Activated CD8-positive, alpha-beta T cell treated with anti-CD3 and anti-CD28 coated beads, Interleukin-2, amount 10 ng/mL, durations not matched to agents 7 days and 5 days (primary cell): ENCODE measurements around the gene GNS. TPM values are rescaled to one million over a fixed set of nuclear protein-coding genes. Genes with fewer than 3 reads are reported as not detected.

ENCODE experiments used
- ATAC-seq: fragments of 150-1000 bp; cut with Tn5 transposase; one replicate; pipeline ENCODE4 v1.10.0; 2021; ENCODE audit warnings: moderate library complexity
- CTCF ChIA-PET: fragments of 350-600 bp; sonication (Branson Sonifier 250); formaldehyde crosslinking; loops from one replicate; lab custom pipeline; 2021; ENCODE audit warnings: antibody characterized with exemption; lab: Charles Lee
- POLR2A ChIA-PET: fragments of 350-600 bp; sonication (Branson Sonifier 250); formaldehyde crosslinking; loops from one replicate; lab custom pipeline; 2021; ENCODE audit warnings: antibody characterized with exemption; lab: Charles Lee
- DNase-seq: peaks from one replicate; pipeline ENCODE4 v3.0.0-alpha.2; 2020
- H3K27ac Mint-ChIP-seq: one replicate; pipeline ENCODE4 v1.8.0; 2021; ENCODE audit warnings: mild to moderate bottlenecking, mixed read lengths
- H3K27me3 Mint-ChIP-seq: one replicate; pipeline ENCODE4 v1.8.0; 2021; ENCODE audit warnings: low read depth, mixed read lengths
- H3K36me3 Mint-ChIP-seq: one replicate; pipeline ENCODE4 v1.8.0; 2021; ENCODE audit warnings: low read depth, mixed read lengths
- H3K4me1 Mint-ChIP-seq: one replicate; pipeline ENCODE4 v1.8.0; 2021; ENCODE audit warnings: low read depth, mixed read lengths
- H3K4me3 Mint-ChIP-seq: one replicate; pipeline ENCODE4 v1.8.0; 2021; ENCODE audit warnings: mild to moderate bottlenecking, mixed read lengths
- H3K9me3 Mint-ChIP-seq: one replicate; pipeline ENCODE4 v1.8.0; 2022; ENCODE audit warnings: mixed read lengths; ENCODE audit not compliant: insufficient read depth
- total RNA-seq, 2 experiments: library from RNA; stranded (reverse); gene quantifications; one replicate each; pipeline ENCODE4 v1.2.3, GENCODE V29; 2021

The GNS gene
- total RNA-seq, 2 experiments from 2014 or later, result 22.1 to 23.2 TPM

- no peak overlapping the region for H3K4me3 Mint-ChIP-seq
- H3K4me1 Mint-ChIP-seq, result peaks cover 2% of the 10 kb centered on the region
- DNase-seq (no peak), ATAC-seq (no peak)
- no peaks in the 10 kb centered on the region for H3K27me3 Mint-ChIP-seq
- no peak overlapping the region for H3K27ac Mint-ChIP-seq
- peaks cover 48% of the 10 kb centered on the region for H3K36me3 Mint-ChIP-seq
- ChIA-PET CTCF (interaction anchor here (1.3 to 1.7 kb wide), 2 partner anchors 11 to 197 kb away, joined by 3 to 6 read pairs; no protein-coding TSS in a partner anchor), POLR2A (no interaction called here)
- no peaks in the 10 kb centered on the region for H3K9me3 Mint-ChIP-seq
These were observed 12.5 kb downstream of the GNS start for GRCh38 chr12:64746663-64747062.

GRCh38 chr12:64745980-64746379, 13.2 kb downstream of the GNS start:
- ATAC-seq (no peak), DNase-seq (no peak)
- no peaks in the 10 kb centered on the region for H3K27me3 Mint-ChIP-seq
- CTCF ChIA-PET, result interaction anchor here (1.3 to 1.7 kb wide), 3 partner anchors 10 to 197 kb away, joined by 3 to 6 read pairs (median 5); no protein-coding TSS in a partner anchor
- no peak overlapping the region for H3K27ac Mint-ChIP-seq
- no peak overlapping the region for H3K4me3 Mint-ChIP-seq
- peaks cover 51% of the 10 kb centered on the region for H3K36me3 Mint-ChIP-seq
- no peaks in the 10 kb centered on the region for H3K9me3 Mint-ChIP-seq
- H3K4me1 Mint-ChIP-seq, result peaks cover 2% of the 10 kb centered on the region
- POLR2A ChIA-PET, result no interaction called here

- ATAC-seq, result no peak
- CTCF ChIA-PET, result interaction anchor here (1.6 to 1.7 kb wide), 2 partner anchors 9 to 51 kb away, joined by 5 to 6 read pairs; no protein-coding TSS in a partner anchor
- Mint-ChIP-seq H3K27me3 (no peaks in the 10 kb centered on the region), H3K4me3 (no peak overlapping the region), H3K4me1 (peaks cover 2% of the 10 kb centered on the region), H3K27ac (no peak overlapping the region), H3K9me3 (no peaks in the 10 kb centered on the region), H3K36me3 (peaks cover 50% of the 10 kb centered on the region)
- DNase-seq, result no peak
- POLR2A ChIA-PET, result no interaction called here
These were observed 13.9 kb downstream of the GNS start for GRCh38 chr12:64745259-64745807.

- POLR2A ChIA-PET, result no interaction called here
- H3K27me3 Mint-ChIP-seq, result no peaks in the 10 kb centered on the region
- H3K36me3 Mint-ChIP-seq, result peaks cover 56% of the 10 kb centered on the region
- CTCF ChIA-PET, result interaction anchor here (1.4 to 1.6 kb wide), 2 partner anchors 30 to 52 kb away, joined by 4 to 5 read pairs; no protein-coding TSS in a partner anchor
- no peak overlapping the region for H3K27ac Mint-ChIP-seq
- DNase-seq (no peak), ATAC-seq (no peak)
- no peaks in the 10 kb centered on the region for H3K9me3 Mint-ChIP-seq
- H3K4me3 Mint-ChIP-seq, result no peak overlapping the region
- H3K4me1 Mint-ChIP-seq, result peaks cover 2% of the 10 kb centered on the region
These were observed 14.6 kb downstream of the GNS start for GRCh38 chr12:64744422-64745258.

- H3K27ac Mint-ChIP-seq, result no peak overlapping the region
- no peaks in the 10 kb centered on the region for H3K27me3 Mint-ChIP-seq
- no peak for DNase-seq
- ATAC-seq, result no peak
- H3K9me3 Mint-ChIP-seq, result no peaks in the 10 kb centered on the region
- no peak overlapping the region for H3K4me3 Mint-ChIP-seq
- ChIA-PET POLR2A (no interaction called here), CTCF (interaction anchor here (0.8 to 1.4 kb wide), 2 partner anchors 28 to 77 kb away, joined by 3 to 4 read pairs; no protein-coding TSS in a partner anchor)
- H3K36me3 Mint-ChIP-seq, result peaks cover 62% of the 10 kb centered on the region
- peaks cover 4% of the 10 kb centered on the region for H3K4me1 Mint-ChIP-seq
These were observed 16.0 kb downstream of the GNS start for GRCh38 chr12:64743206-64743605.

- Mint-ChIP-seq H3K36me3 (peaks cover 62% of the 10 kb centered on the region), H3K4me3 (no peak overlapping the region), H3K27ac (no peak overlapping the region), H3K4me1 (peaks cover 10% of the 10 kb centered on the region), H3K27me3 (no peaks in the 10 kb centered on the region), H3K9me3 (no peaks in the 10 kb centered on the region)
- POLR2A ChIA-PET, result no interaction called here
- no peak for DNase-seq
- CTCF ChIA-PET, result no interaction called here
- no peak for ATAC-seq
These were observed 16.8 kb downstream of the GNS start for GRCh38 chr12:64742416-64742815.

- ChIA-PET CTCF (interaction anchor here (1.3 kb wide), 1 partner anchor 17 kb away, joined by 4 read pairs; no protein-coding TSS in a partner anchor), POLR2A (no interaction called here)
- H3K27me3 Mint-ChIP-seq, result no peaks in the 10 kb centered on the region
- DNase-seq (no peak), ATAC-seq (no peak)
- no peaks in the 10 kb centered on the region for H3K9me3 Mint-ChIP-seq
- H3K4me3 Mint-ChIP-seq, result no peak overlapping the region
- H3K4me1 Mint-ChIP-seq, result peaks cover 21% of the 10 kb centered on the region
- no peak overlapping the region for H3K27ac Mint-ChIP-seq
- peaks cover 76% of the 10 kb centered on the region for H3K36me3 Mint-ChIP-seq
These were observed 18.6 kb downstream of the GNS start for GRCh38 chr12:64740646-64741045.

GRCh38 chr12:64739778-64740177, 19.4 kb downstream of the GNS start:
- Mint-ChIP-seq H3K27me3 (no peaks in the 10 kb centered on the region), H3K4me3 (no peak overlapping the region), H3K36me3 (peaks cover 71% of the 10 kb centered on the region), H3K27ac (no peak overlapping the region), H3K9me3 (no peaks in the 10 kb centered on the region), H3K4me1 (peaks cover 19% of the 10 kb centered on the region)
- DNase-seq (no peak), ATAC-seq (no peak)
- ChIA-PET POLR2A (no interaction called here), CTCF (interaction anchor here (0.6 to 1.3 kb wide), 2 partner anchors 16 to 205 kb away, joined by 3 to 4 read pairs; no protein-coding TSS in a partner anchor)

- peaks cover 19% of the 10 kb centered on the region for H3K4me1 Mint-ChIP-seq
- no peak overlapping the region for H3K4me3 Mint-ChIP-seq
- DNase-seq (peak; percentile 49), ATAC-seq (peak; percentile 47)
- peak overlapping the region; percentile 79 for H3K27ac Mint-ChIP-seq
- ChIA-PET POLR2A (no interaction called here), CTCF (interaction anchor here (1.6 kb wide), 1 partner anchor 14 kb away, joined by 4 read pairs; no protein-coding TSS in a partner anchor)
- H3K9me3 Mint-ChIP-seq, result no peaks in the 10 kb centered on the region
- H3K36me3 Mint-ChIP-seq, result peaks cover 54% of the 10 kb centered on the region
- H3K27me3 Mint-ChIP-seq, result no peaks in the 10 kb centered on the region
These were observed 21.7 kb downstream of the GNS start for GRCh38 chr12:64737539-64737938.

- H3K4me1 Mint-ChIP-seq, result peaks cover 19% of the 10 kb centered on the region
- H3K27me3 Mint-ChIP-seq, result no peaks in the 10 kb centered on the region
- ATAC-seq (no peak), DNase-seq (no peak)
- POLR2A ChIA-PET, result no interaction called here
- H3K9me3 Mint-ChIP-seq, result no peaks in the 10 kb centered on the region
- no peak overlapping the region for H3K27ac Mint-ChIP-seq
- CTCF ChIA-PET, result interaction anchor here (1.6 to 2.5 kb wide), 2 partner anchors 10 to 13 kb away, joined by 4 to 6 read pairs; no protein-coding TSS in a partner anchor
- no peak overlapping the region for H3K4me3 Mint-ChIP-seq
- H3K36me3 Mint-ChIP-seq, result peaks cover 50% of the 10 kb centered on the region
These were observed 22.4 kb downstream of the GNS start for GRCh38 chr12:64736771-64737170.

- POLR2A ChIA-PET, result no interaction called here
- no peak overlapping the region for H3K27ac Mint-ChIP-seq
- no peaks in the 10 kb centered on the region for H3K27me3 Mint-ChIP-seq
- no peak overlapping the region for H3K4me3 Mint-ChIP-seq
- ATAC-seq, result no peak
- peaks cover 27% of the 10 kb centered on the region for H3K4me1 Mint-ChIP-seq
- H3K36me3 Mint-ChIP-seq, result peaks cover 50% of the 10 kb centered on the region
- CTCF ChIA-PET, result interaction anchor here (0.6 to 2.5 kb wide), 2 partner anchors 11 to 387 kb away, joined by 3 to 6 read pairs; no protein-coding TSS in a partner anchor
- H3K9me3 Mint-ChIP-seq, result no peaks in the 10 kb centered on the region
- no peak for DNase-seq
These were observed 23.8 kb downstream of the GNS start for GRCh38 chr12:64735442-64735841.
